ENCODE results near the gene UNKL.

DNA sequence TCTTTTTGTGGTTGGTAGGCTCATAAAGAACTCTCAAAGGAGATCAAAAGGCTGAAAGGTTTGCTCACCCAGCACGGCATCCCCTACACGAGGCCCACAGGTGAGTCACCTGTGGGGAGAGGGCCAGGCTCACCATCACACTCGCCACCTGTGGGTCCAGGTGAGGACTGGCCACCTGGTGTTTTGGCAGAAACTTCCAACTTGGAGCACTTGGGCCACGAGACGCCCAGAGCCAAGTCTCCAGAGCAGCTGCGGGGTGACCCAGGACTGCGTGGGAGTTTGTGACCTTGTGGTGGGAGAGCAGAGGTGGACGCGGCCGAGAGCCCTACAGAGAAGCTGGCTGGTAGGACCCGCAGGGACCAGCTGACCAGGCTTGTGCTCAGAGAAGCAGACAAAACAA is 51.7 kb downstream of the UNKL start:
- TF ChIP-seq YY1 (IDR thresholded peaks at IDR 0.05; ENCODE audit: low read depth) = no peak
- TF ChIP-seq FOXM1 (IDR thresholded peaks at IDR 0.05; ENCODE audit: borderline replicate concordance, low read depth) = no peak

Data from Ishikawa (cell line).